ENCODE results near the gene BNC2.

- TF ChIP-seq, protein P1, sequence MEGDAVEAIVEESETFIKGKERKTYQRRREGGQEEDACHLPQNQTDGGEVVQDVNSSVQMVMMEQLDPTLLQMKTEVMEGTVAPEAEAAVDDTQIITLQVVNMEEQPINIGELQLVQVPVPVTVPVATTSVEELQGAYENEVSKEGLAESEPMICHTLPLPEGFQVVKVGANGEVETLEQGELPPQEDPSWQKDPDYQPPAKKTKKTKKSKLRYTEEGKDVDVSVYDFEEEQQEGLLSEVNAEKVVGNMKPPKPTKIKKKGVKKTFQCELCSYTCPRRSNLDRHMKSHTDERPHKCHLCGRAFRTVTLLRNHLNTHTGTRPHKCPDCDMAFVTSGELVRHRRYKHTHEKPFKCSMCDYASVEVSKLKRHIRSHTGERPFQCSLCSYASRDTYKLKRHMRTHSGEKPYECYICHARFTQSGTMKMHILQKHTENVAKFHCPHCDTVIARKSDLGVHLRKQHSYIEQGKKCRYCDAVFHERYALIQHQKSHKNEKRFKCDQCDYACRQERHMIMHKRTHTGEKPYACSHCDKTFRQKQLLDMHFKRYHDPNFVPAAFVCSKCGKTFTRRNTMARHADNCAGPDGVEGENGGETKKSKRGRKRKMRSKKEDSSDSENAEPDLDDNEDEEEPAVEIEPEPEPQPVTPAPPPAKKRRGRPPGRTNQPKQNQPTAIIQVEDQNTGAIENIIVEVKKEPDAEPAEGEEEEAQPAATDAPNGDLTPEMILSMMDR (IDR thresholded peaks at IDR 0.05; ENCODE audit: poor library complexity) = no peak
- TF ChIP-seq EZH2phosphoT487 (IDR thresholded peaks at IDR 0.05; ENCODE audit: low read depth, severe bottlenecking, unreplicated experiment) = no peak
These were observed 150.5 kb downstream of the BNC2 start for GRCh38 chr9:16719921-16720320.
